ENCODE results near the gene MSL3B.

Gene MSL3B

DNA sequence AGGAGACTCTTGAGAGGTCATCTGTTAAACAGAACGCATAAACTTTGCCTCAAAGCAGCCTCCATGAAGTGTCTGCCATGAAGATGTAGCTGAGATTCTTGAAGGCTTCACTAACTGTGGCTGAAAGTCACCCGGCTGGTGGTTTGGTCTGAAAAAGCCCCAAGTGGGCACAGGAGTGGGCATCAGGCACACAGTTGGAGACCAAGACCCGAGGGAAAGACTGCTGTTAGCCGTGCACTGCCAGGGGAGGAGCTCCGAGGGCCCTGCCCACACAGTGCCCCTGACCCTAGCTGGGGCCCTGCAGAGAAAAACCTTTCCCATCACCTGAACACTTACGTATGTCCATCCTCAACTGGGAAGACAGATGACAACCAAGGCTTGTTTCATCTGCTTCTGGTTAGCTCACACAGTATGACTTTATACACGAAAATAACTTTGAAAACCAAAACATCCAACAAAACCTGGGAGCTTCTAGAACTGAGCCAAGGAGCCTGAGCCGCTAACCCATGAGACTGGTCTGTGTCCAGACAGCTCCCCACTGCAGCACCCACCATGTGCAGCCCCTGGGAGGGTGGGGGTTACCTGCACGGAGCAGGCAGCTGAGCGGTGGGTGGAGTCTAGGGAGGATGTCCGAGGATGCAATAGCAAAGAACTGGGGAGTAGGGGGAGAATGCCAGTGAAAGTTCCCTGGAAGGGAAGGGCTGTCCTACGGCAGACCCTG, 29.3 kb downstream of the MSL3B start:
- no peak overlapping the region for H3K27ac Mint-ChIP-seq (ENCODE audit: unreplicated experiment)
- TF ChIP-seq, protein P1, sequence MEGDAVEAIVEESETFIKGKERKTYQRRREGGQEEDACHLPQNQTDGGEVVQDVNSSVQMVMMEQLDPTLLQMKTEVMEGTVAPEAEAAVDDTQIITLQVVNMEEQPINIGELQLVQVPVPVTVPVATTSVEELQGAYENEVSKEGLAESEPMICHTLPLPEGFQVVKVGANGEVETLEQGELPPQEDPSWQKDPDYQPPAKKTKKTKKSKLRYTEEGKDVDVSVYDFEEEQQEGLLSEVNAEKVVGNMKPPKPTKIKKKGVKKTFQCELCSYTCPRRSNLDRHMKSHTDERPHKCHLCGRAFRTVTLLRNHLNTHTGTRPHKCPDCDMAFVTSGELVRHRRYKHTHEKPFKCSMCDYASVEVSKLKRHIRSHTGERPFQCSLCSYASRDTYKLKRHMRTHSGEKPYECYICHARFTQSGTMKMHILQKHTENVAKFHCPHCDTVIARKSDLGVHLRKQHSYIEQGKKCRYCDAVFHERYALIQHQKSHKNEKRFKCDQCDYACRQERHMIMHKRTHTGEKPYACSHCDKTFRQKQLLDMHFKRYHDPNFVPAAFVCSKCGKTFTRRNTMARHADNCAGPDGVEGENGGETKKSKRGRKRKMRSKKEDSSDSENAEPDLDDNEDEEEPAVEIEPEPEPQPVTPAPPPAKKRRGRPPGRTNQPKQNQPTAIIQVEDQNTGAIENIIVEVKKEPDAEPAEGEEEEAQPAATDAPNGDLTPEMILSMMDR (IDR thresholded peaks at IDR 0.05; ENCODE audit: unreplicated experiment) = no peak

DNA sequence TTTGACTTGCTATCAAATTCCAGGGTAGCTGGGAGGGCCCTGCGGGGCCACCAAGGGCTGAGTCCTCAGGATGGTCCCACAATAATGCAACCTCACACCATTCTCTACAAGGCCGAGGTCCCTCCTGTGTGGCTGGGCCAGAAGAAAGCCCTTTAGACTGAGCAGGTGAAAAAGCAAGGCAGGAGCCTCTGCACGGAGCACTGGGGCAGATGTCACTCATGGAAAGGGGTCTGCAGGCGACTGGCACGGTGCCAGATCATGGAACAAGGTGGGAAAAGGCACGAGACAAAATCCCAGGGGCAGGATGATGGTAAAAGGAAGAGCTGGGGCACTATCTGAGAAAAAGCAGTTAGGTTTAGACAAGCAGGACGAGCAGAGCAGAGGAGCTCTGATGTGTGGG, 29.9 kb downstream of the MSL3B start:
- Mint-ChIP-seq H3K4me1 (ENCODE audit: unreplicated experiment) (no peaks in the 10 kb centered on the region), H3K9me3 (ENCODE audit: unreplicated experiment) (no peaks in the 10 kb centered on the region), H3K27ac (ENCODE audit: unreplicated experiment) (no peak overlapping the region), H3K4me3 (ENCODE audit: unreplicated experiment) (no peak overlapping the region), H3K27me3 (ENCODE audit: unreplicated experiment) (peaks cover 6% of the 10 kb centered on the region), H3K36me3 (ENCODE audit: low read depth, unreplicated experiment) (peaks cover 22% of the 10 kb centered on the region)
- TF ChIP-seq, protein P1 (IDR thresholded peaks at IDR 0.05; ENCODE audit: unreplicated experiment) = no peak
- no peak for DNase-seq (ENCODE audit: low spot score)

More for the DNA sequence above, 29.3 kb downstream of the MSL3B start:
- no peaks in the 10 kb centered on the region for H3K9me3 Mint-ChIP-seq (ENCODE audit: unreplicated experiment)
- peaks cover 4% of the 10 kb centered on the region for H3K27me3 Mint-ChIP-seq (ENCODE audit: unreplicated experiment)
- H3K4me3 Mint-ChIP-seq (ENCODE audit: unreplicated experiment) = no peak overlapping the region
- peaks cover 28% of the 10 kb centered on the region for H3K36me3 Mint-ChIP-seq (ENCODE audit: low read depth, unreplicated experiment)
- no peak for DNase-seq (ENCODE audit: low spot score)
- H3K4me1 Mint-ChIP-seq (ENCODE audit: unreplicated experiment) = no peaks in the 10 kb centered on the region

DNA sequence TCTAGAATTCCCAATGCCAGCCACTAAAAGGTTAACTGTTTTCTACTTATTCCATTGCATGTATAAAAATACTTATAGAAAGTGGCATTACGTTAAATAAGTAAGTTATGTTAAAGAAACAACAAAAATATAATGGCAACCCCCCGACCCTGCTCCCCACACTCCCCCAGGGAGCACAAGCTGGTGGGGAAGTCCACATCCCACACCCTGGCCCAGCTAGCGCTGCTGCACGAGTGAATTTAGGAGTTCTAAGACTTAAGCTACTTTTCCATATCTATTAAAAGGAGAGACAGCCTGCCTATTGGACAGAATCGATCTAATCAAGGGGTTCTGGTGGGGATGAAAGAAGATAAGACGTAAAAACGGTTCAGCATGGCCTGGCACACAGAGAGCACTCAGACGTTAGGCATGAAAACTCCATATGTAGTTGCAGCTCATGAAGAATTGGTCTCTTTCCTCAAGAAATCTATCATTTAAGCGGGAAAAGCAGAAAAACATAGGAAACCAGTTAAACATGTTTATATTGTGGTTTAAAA, 30.4 kb downstream of the MSL3B start:
- Mint-ChIP-seq H3K4me3 (ENCODE audit: unreplicated experiment) (no peak overlapping the region), H3K27me3 (ENCODE audit: unreplicated experiment) (peaks cover 6% of the 10 kb centered on the region), H3K36me3 (ENCODE audit: low read depth, unreplicated experiment) (peaks cover 21% of the 10 kb centered on the region), H3K27ac (ENCODE audit: unreplicated experiment) (no peak overlapping the region), H3K4me1 (ENCODE audit: unreplicated experiment) (no peaks in the 10 kb centered on the region), H3K9me3 (ENCODE audit: unreplicated experiment) (no peaks in the 10 kb centered on the region)
- TF ChIP-seq, protein P1 (IDR thresholded peaks at IDR 0.05; ENCODE audit: unreplicated experiment) = no peak
- no peak for DNase-seq (ENCODE audit: low spot score)

DNA sequence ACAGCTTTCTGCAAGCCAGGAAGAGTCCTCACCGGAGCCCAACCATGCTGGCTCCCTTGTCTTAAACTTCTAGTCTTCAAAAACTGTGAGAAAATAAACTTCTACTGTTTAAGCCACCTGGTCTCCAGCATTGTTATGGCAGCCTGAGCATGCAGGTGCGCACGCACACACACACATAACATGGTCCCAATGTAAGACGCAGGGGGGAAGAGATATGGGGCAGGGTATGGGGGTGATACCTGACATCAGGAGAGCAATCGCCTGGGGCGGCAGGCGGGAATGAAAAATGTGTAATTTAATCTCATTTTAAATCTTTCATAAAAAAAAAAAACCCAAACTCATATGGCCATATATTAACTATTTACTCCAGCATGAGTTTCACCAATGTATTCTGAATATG, 31.8 kb downstream of the MSL3B start:
- no peak overlapping the region for H3K27ac Mint-ChIP-seq (ENCODE audit: unreplicated experiment)
- TF ChIP-seq, protein P1 (IDR thresholded peaks at IDR 0.05; ENCODE audit: unreplicated experiment) = no peak
- H3K4me3 Mint-ChIP-seq (ENCODE audit: unreplicated experiment) = no peak overlapping the region
- H3K27me3 Mint-ChIP-seq (ENCODE audit: unreplicated experiment) = peaks cover 6% of the 10 kb centered on the region
- H3K9me3 Mint-ChIP-seq (ENCODE audit: unreplicated experiment) = no peaks in the 10 kb centered on the region
- peaks cover 14% of the 10 kb centered on the region for H3K36me3 Mint-ChIP-seq (ENCODE audit: low read depth, unreplicated experiment)
- no peaks in the 10 kb centered on the region for H3K4me1 Mint-ChIP-seq (ENCODE audit: unreplicated experiment)
- DNase-seq (ENCODE audit: low spot score) = no peak

Measured in endothelial cell (in vitro differentiated cells).